Uterus (tissue), 4 donors: Measurements from ENCODE around the gene TMEM30B. TPM values are rescaled to one million over a fixed set of nuclear protein-coding genes. Genes with fewer than 3 reads are reported as not detected.

Source experiments
- DNase-seq, 2 donors: peaks; one replicate each; pipeline ENCODE4 v3.0.0-alpha.2; 2019 to 2020
- H3K27ac ChIP-seq, 2 donors: fragments of 200-600 bp; sonication (generic); 1 replicate in 1 of 2; 2 replicates in 1 of 2; pipeline ENCODE4 v1.5.1; 2016 to 2018
- H3K27me3 ChIP-seq, 2 donors: fragments of 200-600 bp; sonication (generic); one replicate each; pipeline ENCODE4 v1.5.1; 2018 to 2019; ENCODE audit warnings: control low read depth in 1 of 2
- H3K36me3 ChIP-seq, 2 donors: fragments of 200-600 bp; sonication (generic); one replicate each; pipeline ENCODE4 v1.5.1; 2019; ENCODE audit warnings: control low read depth in 1 of 2
- H3K4me1 ChIP-seq, 2 donors: fragments of 200-600 bp; sonication (generic); one replicate each; pipeline ENCODE4 v1.5.1; 2018 to 2019; ENCODE audit warnings: control low read depth in 1 of 2
- H3K4me3 ChIP-seq, 2 donors: fragments of 200-600 bp; sonication (generic); 1 replicate in 1 of 2; 2 replicates in 1 of 2; pipeline ENCODE4 v1.5.1; 2018 to 2019; ENCODE audit warnings: mild to moderate bottlenecking in 1 of 2
- H3K9me3 ChIP-seq, 2 donors: fragments of 200-600 bp; sonication (generic); one replicate each; pipeline ENCODE4 v1.5.1; 2019; ENCODE audit warnings: control low read depth in 1 of 2
- CTCF ChIP-seq, 4 experiments: fragments of 200-600 bp in 2 of 4; fragments of 450-650 bp in 2 of 4; sonication (generic) in 2 of 4; IDR thresholded peaks; one replicate each; pipeline ENCODE4 v1.5.1; 2016 to 2019; ENCODE audit warnings: antibody characterized with exemption in 4 of 4, mild to moderate bottlenecking in 2 of 4, moderate library complexity in 1 of 4
- POLR2A ChIP-seq, 2 donors: fragments of 450-650 bp; IDR thresholded peaks; one replicate each; pipeline ENCODE4 v1.6.1; 2016; ENCODE audit warnings: antibody characterized with exemption in 2 of 2, mild to moderate bottlenecking in 1 of 2, moderate library complexity in 1 of 2
- intact Hi-C: fragments of 100-400 bp; cut with DNase I; formaldehyde crosslinking; loops from one replicate; pipeline ENCODE4 v1.15.1; 2023; ENCODE audit warnings: low total_unique reads
- total RNA-seq, 4 donors: library from RNA; depleted of rRNA in 3 of 4; stranded (reverse); fragments of >200 nt in 3 of 4; gene quantifications; one replicate each; pipeline versions ENCODE4 v1.1.0 to v1.2.4, GENCODE V29; 2014 to 2023
- donor health status: DM: yes; HTN: yes; CAD: no.

TMEM30B gene
- total RNA-seq, 4 donors from 2014 or later, result 1.8 to 6.4 (median 3.3) TPM

- intact Hi-C loops, result no loop called here
- Histone ChIP-seq H3K4me1 (peaks cover 0 to 3% of the 10 kb centered on the region in 2 donors), H3K36me3 (no peaks in the 10 kb centered on the region), H3K27ac (peak overlapping the region; percentile 44 to 80), H3K9me3 (no peaks in the 10 kb centered on the region), H3K4me3 (no peak overlapping the region), H3K27me3 (no peaks in the 10 kb centered on the region)
- no peak for DNase-seq
- TF ChIP-seq POLR2A (IDR thresholded peaks at IDR 0.05) (no peak), CTCF (IDR thresholded peaks at IDR 0.05) (no peak)
These were observed 45.0 kb upstream of the TMEM30B start for GRCh38 chr14:61326146-61326545.

DNA sequence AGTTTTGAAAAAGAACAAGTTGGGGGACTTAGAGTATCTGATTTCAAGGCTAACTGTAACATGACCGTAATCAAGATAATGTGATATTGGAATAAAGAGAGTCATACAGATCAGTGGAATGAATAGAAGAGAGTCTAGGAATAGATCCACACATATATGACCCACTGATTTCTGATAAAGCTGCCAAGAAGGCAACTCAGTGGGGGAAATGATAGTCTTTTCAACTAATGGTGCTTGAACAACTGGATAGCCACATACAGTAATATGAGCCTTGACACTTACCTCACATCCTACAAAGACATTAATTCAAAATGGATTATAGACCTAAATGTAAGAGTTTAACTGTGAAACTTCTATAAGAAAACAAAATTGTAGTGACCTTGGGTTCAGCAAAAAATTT lies 44.0 kb upstream of the TMEM30B start:
- H3K27ac ChIP-seq, result peak overlapping the region; percentile 14 to 80
- no peaks in the 10 kb centered on the region for H3K36me3 ChIP-seq
- intact Hi-C loops, result no loop called here
- no peak overlapping the region for H3K4me3 ChIP-seq
- DNase-seq, result no peak
- peaks cover 0 to 5% of the 10 kb centered on the region in 2 donors for H3K4me1 ChIP-seq
- no peaks in the 10 kb centered on the region for H3K9me3 ChIP-seq
- TF ChIP-seq POLR2A (IDR thresholded peaks at IDR 0.05), result no peak
- no peak for TF ChIP-seq CTCF (IDR thresholded peaks at IDR 0.05)
- H3K27me3 ChIP-seq, result no peaks in the 10 kb centered on the region

- H3K27me3 ChIP-seq, result no peaks in the 10 kb centered on the region
- peaks cover 0 to 5% of the 10 kb centered on the region in 2 donors for H3K4me1 ChIP-seq
- H3K9me3 ChIP-seq, result no peaks in the 10 kb centered on the region
- DNase-seq, result no peak
- intact Hi-C loops, result no loop called here
- peak overlapping the region; percentile 79 to 80 for H3K27ac ChIP-seq
- H3K4me3 ChIP-seq, result no peak overlapping the region
- no peaks in the 10 kb centered on the region for H3K36me3 ChIP-seq
- TF ChIP-seq CTCF (IDR thresholded peaks at IDR 0.05) (no peak), POLR2A (IDR thresholded peaks at IDR 0.05) (no peak)
These were observed 42.8 kb upstream of the TMEM30B start for GRCh38 chr14:61323970-61324369.

GRCh38 chr14:61322799-61323290 lies 41.7 kb upstream of the TMEM30B start:
- Histone ChIP-seq H3K36me3 (no peaks in the 10 kb centered on the region), H3K4me3 (peak overlapping the region; percentile 33 to 47), H3K27me3 (no peaks in the 10 kb centered on the region), H3K4me1 (peaks cover 0 to 5% of the 10 kb centered on the region in 2 donors), H3K27ac (peak overlapping the region; percentile 79 to 80), H3K9me3 (no peaks in the 10 kb centered on the region)
- intact Hi-C loops, result no loop called here
- no peak for TF ChIP-seq POLR2A (IDR thresholded peaks at IDR 0.05)
- no peak for TF ChIP-seq CTCF (IDR thresholded peaks at IDR 0.05)
- no peak for DNase-seq

GRCh38 chr14:61322011-61322798 lies 41.1 kb upstream of the TMEM30B start:
- peak in 1 of 2 donors; percentile 59 for DNase-seq
- intact Hi-C loops, result no loop called here

More at GRCh38 chr14:61322011-61322798, 41.1 kb upstream of the TMEM30B start:
- H3K4me3 ChIP-seq, result peak overlapping the region; percentile 33 to 47
- H3K36me3 ChIP-seq, result no peaks in the 10 kb centered on the region
- TF ChIP-seq CTCF (IDR thresholded peaks at IDR 0.05) (no peak), POLR2A (IDR thresholded peaks at IDR 0.05) (peak in 1 of 2 donors; percentile 23)
- peak overlapping the region; percentile 79 to 80 for H3K27ac ChIP-seq
- peaks cover 0 to 5% of the 10 kb centered on the region in 2 donors for H3K4me1 ChIP-seq
- no peaks in the 10 kb centered on the region for H3K9me3 ChIP-seq
- no peaks in the 10 kb centered on the region for H3K27me3 ChIP-seq
